HepG2 (cell line): ENCODE measurements around the gene ARL2. TPM values are rescaled to one million over a fixed set of nuclear protein-coding genes. Genes with fewer than 3 reads are reported as not detected.

Source experiments
- MBD4 ChIP-seq: IDR thresholded peaks from 2 replicates; pipeline ENCODE4 v1.6.1; 2012; ENCODE audit warnings: low read length, inconsistent platforms, borderline replicate concordance
- MED13 ChIP-seq: sonication (generic); formaldehyde crosslinking; IDR thresholded peaks from 2 replicates; pipeline ENCODE4 v1.5.0; 2020; ENCODE audit warnings: missing genetic modification reagents
- NR1H2 ChIP-seq: sonication (generic); formaldehyde crosslinking; IDR thresholded peaks from 2 replicates; pipeline ENCODE4 v1.8.1; 2022; ENCODE audit warnings: low read depth, missing genetic modification reagents, borderline replicate concordance
- POLR2G ChIP-seq: fragments of 200-400 bp; formaldehyde crosslinking; IDR thresholded peaks from 2 replicates; pipeline ENCODE4 v1.6.1; 2018; ENCODE audit warnings: mild to moderate bottlenecking, low read depth, low read length, moderate library complexity
- SCMH1 ChIP-seq: sonication (generic); formaldehyde crosslinking; IDR thresholded peaks from 2 replicates; pipeline ENCODE4 v1.9.0; 2021; ENCODE audit warnings: missing genetic modification reagents, mild to moderate bottlenecking, borderline replicate concordance
- SMYD3 ChIP-seq: sonication (generic); formaldehyde crosslinking; IDR thresholded peaks from 2 replicates; pipeline ENCODE4 v1.8.1; 2023; ENCODE audit warnings: mild to moderate bottlenecking, missing genetic modification reagents
- SRY ChIP-seq: sonication (generic); formaldehyde crosslinking; IDR thresholded peaks from 2 replicates; pipeline ENCODE4 v1.8.0; 2022; ENCODE audit warnings: mild to moderate bottlenecking, missing genetic modification reagents
- ZNF224 ChIP-seq: sonication (generic); formaldehyde crosslinking; IDR thresholded peaks from 2 replicates; pipeline ENCODE4 v1.5.0; 2020; ENCODE audit warnings: mild to moderate bottlenecking, missing genetic modification reagents
- ZNF44 ChIP-seq: sonication (generic); formaldehyde crosslinking; IDR thresholded peaks from 2 replicates; pipeline ENCODE4 v1.5.1; 2020; ENCODE audit warnings: mild to moderate bottlenecking, missing genetic modification reagents
- ZNF652 ChIP-seq: IDR thresholded peaks from 2 replicates; pipeline ENCODE4 v1.6.1; 2016; ENCODE audit warnings: low read depth, borderline replicate concordance
- ZNF780A ChIP-seq: sonication (generic); formaldehyde crosslinking; IDR thresholded peaks from 2 replicates; pipeline ENCODE4 v1.8.0; 2022; ENCODE audit warnings: mild to moderate bottlenecking, missing genetic modification reagents, moderate library complexity
- polyA plus RNA-seq, 8 experiments: library from polyadenylated mRNA; depleted of rRNA in 3 of 8; stranded (reverse) in 7 of 8; unstranded in 1 of 8; fragments of >200 nt; fragmentation: Illumina TruSeq in 4 of 8; extraction: Trizol in 4 of 8; gene quantifications; 2 replicates each; pipeline versions ENCODE4 v1.2.1 to v1.2.3, GENCODE V29; 2011 to 2016; ENCODE audit warnings: low read depth in 4 of 8, missing spikeins in 1 of 8, mixed read lengths in 1 of 8; ENCODE audit not compliant: insufficient read depth in 1 of 8
- total RNA-seq, 5 experiments: library from RNA; depleted of rRNA; stranded (reverse); fragments of >200 nt; fragmentation: Illumina TruSeq; extraction: Trizol; gene quantifications; 2 replicates each; pipeline ENCODE4 v1.2.3, GENCODE V29; 2016; ENCODE audit warnings: low read depth in 1 of 5
- TF ChIP-seq, protein P1 (sequence below): sonication (generic); formaldehyde crosslinking; IDR thresholded peaks from 2 replicates; pipeline ENCODE4 v1.5.0; 2020; ENCODE audit warnings: missing genetic modification reagents
- TF ChIP-seq, protein P2 (sequence below): sonication (generic); formaldehyde crosslinking; IDR thresholded peaks from 2 replicates; pipeline ENCODE4 v1.9.0; 2022; ENCODE audit warnings: missing genetic modification reagents, mild to moderate bottlenecking, borderline replicate concordance
- TF ChIP-seq, protein P3 (sequence below): sonication (generic); formaldehyde crosslinking; IDR thresholded peaks from 2 replicates; pipeline ENCODE4 v1.8.1; 2022; ENCODE audit warnings: mild to moderate bottlenecking, missing genetic modification reagents
- TF ChIP-seq, protein P4 (sequence below): sonication (generic); formaldehyde crosslinking; IDR thresholded peaks from 2 replicates; pipeline ENCODE4 v1.5.0; 2020; ENCODE audit warnings: missing genetic modification reagents, mild to moderate bottlenecking, borderline replicate concordance
- TF ChIP-seq, protein P5 (sequence below): sonication (generic); formaldehyde crosslinking; IDR thresholded peaks from 2 replicates; pipeline ENCODE4 v1.4.0; 2020; ENCODE audit warnings: low read depth, mild to moderate bottlenecking, missing genetic modification reagents
- TF ChIP-seq, protein P6 (sequence below): sonication (generic); formaldehyde crosslinking; IDR thresholded peaks from 2 replicates; pipeline ENCODE4 v1.4.0; 2020; ENCODE audit warnings: missing genetic modification reagents, mild to moderate bottlenecking, borderline replicate concordance
- TF ChIP-seq, protein P7 (sequence below): IDR thresholded peaks from 2 replicates; pipeline ENCODE4 v1.6.1; 2016; ENCODE audit warnings: low read depth

The ARL2 gene
- total and polyA plus RNA-seq, 2 of the 13 experiments (the other 11 are each of a cell fraction or from before 2014, with no cell fraction given) = 82.9 to 84.4 TPM

DNA sequence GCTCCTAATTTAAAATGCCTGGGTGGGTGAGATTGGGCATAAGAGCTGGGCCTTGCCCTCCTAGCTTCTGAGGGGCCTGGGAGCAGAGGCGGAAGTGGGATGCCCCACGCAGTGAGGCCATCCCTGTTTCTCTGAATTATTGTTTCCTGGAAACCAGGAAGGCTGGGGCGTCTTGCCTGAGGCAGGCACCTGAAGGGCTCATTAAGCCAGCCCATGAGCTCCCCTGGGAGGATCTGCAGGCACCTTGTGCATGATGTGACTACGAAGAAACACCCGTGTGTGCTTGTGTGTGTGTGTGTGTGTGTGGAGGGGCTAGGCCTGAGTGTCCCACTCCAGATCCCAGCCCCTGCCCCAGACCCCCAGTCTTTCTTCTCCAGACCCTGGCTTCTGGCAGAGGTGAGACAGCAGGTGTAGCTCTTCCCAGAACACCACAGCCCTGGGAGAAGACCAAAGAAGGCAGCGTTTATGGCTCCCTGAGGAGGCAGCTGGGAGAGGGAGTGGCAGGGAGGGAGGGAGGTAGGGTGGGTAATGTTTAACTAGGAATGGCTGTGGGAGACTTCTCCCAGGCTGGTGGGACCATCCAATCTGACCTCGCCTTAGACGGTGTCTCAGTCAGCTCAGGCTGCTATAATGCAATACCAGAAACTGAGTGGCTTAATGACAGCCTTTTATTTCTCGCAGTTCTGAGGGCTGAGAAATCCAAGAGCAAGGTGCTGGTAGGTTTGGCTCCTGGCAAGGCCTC lies 15.1 kb upstream of the ARL2 start (continued):
- TF ChIP-seq, protein P1, sequence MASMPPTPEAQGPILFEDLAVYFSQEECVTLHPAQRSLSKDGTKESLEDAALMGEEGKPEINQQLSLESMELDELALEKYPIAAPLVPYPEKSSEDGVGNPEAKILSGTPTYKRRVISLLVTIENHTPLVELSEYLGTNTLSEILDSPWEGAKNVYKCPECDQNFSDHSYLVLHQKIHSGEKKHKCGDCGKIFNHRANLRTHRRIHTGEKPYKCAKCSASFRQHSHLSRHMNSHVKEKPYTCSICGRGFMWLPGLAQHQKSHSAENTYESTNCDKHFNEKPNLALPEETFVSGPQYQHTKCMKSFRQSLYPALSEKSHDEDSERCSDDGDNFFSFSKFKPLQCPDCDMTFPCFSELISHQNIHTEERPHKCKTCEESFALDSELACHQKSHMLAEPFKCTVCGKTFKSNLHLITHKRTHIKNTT (CRISPR knock-in tag) = no peak
- no peak for TF ChIP-seq ZNF224 (CRISPR knock-in tag)
- TF ChIP-seq, protein P2, sequence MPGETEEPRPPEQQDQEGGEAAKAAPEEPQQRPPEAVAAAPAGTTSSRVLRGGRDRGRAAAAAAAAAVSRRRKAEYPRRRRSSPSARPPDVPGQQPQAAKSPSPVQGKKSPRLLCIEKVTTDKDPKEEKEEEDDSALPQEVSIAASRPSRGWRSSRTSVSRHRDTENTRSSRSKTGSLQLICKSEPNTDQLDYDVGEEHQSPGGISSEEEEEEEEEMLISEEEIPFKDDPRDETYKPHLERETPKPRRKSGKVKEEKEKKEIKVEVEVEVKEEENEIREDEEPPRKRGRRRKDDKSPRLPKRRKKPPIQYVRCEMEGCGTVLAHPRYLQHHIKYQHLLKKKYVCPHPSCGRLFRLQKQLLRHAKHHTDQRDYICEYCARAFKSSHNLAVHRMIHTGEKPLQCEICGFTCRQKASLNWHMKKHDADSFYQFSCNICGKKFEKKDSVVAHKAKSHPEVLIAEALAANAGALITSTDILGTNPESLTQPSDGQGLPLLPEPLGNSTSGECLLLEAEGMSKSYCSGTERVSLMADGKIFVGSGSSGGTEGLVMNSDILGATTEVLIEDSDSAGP (CRISPR knock-in tag) = peak; percentile 62; the same call in 1 of the 2 replicates
- TF ChIP-seq SCMH1 (CRISPR knock-in tag) = no peak
- TF ChIP-seq, protein P3, sequence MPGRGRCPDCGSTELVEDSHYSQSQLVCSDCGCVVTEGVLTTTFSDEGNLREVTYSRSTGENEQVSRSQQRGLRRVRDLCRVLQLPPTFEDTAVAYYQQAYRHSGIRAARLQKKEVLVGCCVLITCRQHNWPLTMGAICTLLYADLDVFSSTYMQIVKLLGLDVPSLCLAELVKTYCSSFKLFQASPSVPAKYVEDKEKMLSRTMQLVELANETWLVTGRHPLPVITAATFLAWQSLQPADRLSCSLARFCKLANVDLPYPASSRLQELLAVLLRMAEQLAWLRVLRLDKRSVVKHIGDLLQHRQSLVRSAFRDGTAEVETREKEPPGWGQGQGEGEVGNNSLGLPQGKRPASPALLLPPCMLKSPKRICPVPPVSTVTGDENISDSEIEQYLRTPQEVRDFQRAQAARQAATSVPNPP (CRISPR knock-in tag) = no peak
- no peak for TF ChIP-seq SMYD3 (CRISPR knock-in tag)
- TF ChIP-seq, protein P4, sequence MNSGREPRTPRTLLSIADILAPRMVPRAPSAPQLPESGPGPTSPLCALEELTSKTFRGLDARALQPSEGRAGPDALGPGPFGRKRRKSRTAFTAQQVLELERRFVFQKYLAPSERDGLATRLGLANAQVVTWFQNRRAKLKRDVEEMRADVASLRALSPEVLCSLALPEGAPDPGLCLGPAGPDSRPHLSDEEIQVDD = no peak
- no peak for TF ChIP-seq MED13 (CRISPR knock-in tag)
- TF ChIP-seq, protein P5, sequence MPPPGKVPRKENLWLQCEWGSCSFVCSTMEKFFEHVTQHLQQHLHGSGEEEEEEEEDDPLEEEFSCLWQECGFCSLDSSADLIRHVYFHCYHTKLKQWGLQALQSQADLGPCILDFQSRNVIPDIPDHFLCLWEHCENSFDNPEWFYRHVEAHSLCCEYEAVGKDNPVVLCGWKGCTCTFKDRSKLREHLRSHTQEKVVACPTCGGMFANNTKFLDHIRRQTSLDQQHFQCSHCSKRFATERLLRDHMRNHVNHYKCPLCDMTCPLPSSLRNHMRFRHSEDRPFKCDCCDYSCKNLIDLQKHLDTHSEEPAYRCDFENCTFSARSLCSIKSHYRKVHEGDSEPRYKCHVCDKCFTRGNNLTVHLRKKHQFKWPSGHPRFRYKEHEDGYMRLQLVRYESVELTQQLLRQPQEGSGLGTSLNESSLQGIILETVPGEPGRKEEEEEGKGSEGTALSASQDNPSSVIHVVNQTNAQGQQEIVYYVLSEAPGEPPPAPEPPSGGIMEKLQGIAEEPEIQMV (CRISPR knock-in tag) = no peak
- no peak for TF ChIP-seq NR1H2 (CRISPR knock-in tag)
- TF ChIP-seq, protein P6, sequence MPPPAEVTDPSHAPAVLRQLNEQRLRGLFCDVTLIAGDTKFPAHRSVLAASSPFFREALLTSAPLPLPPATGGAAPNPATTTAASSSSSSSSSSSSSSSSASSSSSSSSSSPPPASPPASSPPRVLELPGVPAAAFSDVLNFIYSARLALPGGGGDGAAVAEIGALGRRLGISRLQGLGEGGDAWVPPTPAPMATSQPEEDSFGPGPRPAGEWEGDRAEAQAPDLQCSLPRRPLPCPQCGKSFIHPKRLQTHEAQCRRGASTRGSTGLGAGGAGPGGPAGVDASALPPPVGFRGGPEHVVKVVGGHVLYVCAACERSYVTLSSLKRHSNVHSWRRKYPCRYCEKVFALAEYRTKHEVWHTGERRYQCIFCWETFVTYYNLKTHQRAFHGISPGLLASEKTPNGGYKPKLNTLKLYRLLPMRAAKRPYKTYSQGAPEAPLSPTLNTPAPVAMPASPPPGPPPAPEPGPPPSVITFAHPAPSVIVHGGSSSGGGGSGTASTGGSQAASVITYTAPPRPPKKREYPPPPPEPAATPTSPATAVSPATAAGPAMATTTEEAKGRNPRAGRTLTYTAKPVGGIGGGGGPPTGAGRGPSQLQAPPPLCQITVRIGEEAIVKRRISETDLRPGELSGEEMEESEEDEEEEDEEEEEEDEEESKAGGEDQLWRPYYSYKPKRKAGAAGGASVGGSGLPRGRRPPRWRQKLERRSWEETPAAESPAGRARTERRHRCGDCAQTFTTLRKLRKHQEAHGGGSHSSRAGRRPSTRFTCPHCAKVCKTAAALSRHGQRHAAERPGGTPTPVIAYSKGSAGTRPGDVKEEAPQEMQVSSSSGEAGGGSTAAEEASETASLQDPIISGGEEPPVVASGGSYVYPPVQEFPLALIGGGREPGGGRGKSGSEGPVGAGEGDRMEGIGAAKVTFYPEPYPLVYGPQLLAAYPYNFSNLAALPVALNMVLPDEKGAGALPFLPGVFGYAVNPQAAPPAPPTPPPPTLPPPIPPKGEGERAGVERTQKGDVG (CRISPR knock-in tag) = no peak
- no peak for TF ChIP-seq SRY (CRISPR knock-in tag)
- no peak for TF ChIP-seq ZNF652 (CRISPR knock-in tag)
- TF ChIP-seq MBD4 = no peak
- TF ChIP-seq ZNF44 = no peak
- TF ChIP-seq, protein P7, sequence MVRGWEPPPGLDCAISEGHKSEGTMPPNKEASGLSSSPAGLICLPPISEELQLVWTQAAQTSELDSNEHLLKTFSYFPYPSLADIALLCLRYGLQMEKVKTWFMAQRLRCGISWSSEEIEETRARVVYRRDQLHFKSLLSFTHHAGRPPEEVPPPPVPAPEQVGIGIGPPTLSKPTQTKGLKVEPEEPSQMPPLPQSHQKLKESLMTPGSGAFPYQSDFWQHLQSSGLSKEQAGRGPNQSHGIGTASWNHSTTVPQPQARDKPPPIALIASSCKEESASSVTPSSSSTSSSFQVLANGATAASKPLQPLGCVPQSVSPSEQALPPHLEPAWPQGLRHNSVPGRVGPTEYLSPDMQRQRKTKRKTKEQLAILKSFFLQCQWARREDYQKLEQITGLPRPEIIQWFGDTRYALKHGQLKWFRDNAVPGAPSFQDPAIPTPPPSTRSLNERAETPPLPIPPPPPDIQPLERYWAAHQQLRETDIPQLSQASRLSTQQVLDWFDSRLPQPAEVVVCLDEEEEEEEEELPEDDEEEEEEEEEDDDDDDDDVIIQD (CRISPR knock-in tag) = no peak
- 0 out of 2 replicates have a peak, but pooled peaks have one; percentile 28 for TF ChIP-seq POLR2G
- TF ChIP-seq ZNF780A = no peak
